ENCODE results near the gene CEP83. TPM values are rescaled to one million over a fixed set of nuclear protein-coding genes. Genes with fewer than 3 reads are reported as not detected.
A peak's percentile ranks its signal among the peaks of the same experiment; 100 is the strongest.
"Not testable (repeated sequence)": the region's sequence is repeated elsewhere in the genome, so short reads cannot be mapped to it uniquely, and the experiment has no call there.

The CEP83 gene
- total RNA-seq, 1 donor from 2014 or later = 38.7 TPM

GRCh38 chr12:94333396-94333795, 126.3 kb downstream of the CEP83 start:
- no peak for DNase-seq
- H3K9me3 Mint-ChIP-seq = no peaks in the 10 kb centered on the region
- H3K4me1 Mint-ChIP-seq = peaks cover 4% of the 10 kb centered on the region
- intact Hi-C loops (cut with micrococcal nuclease) = no loop called here
- H3K27ac Mint-ChIP-seq = no peak overlapping the region
- H3K27me3 Mint-ChIP-seq = no peaks in the 10 kb centered on the region
- peaks cover 38% of the 10 kb centered on the region for H3K36me3 Mint-ChIP-seq (ENCODE audit: low read depth)
- H3K4me3 Mint-ChIP-seq = no peak overlapping the region

GRCh38 chr12:94329366-94329765, 130.3 kb downstream of the CEP83 start:
- Mint-ChIP-seq H3K9me3 (peaks cover 5% of the 10 kb centered on the region), H3K36me3 (ENCODE audit: low read depth) (peaks cover 58% of the 10 kb centered on the region), H3K27me3 (no peaks in the 10 kb centered on the region), H3K4me3 (no peak overlapping the region), H3K27ac (no peak overlapping the region), H3K4me1 (peaks cover 26% of the 10 kb centered on the region)
- no peak for DNase-seq
- intact Hi-C loops (cut with micrococcal nuclease) = loop anchor here (2.0 to 5.0 kb wide), 3 partner anchors 121 to 293 kb away; partner anchors contain the start of gene CEP83

GRCh38 chr12:94327809-94328208, 131.9 kb downstream of the CEP83 start:
- Mint-ChIP-seq H3K27me3 (no peaks in the 10 kb centered on the region), H3K27ac (peak overlapping the region; percentile 25), H3K4me3 (no peak overlapping the region), H3K36me3 (ENCODE audit: low read depth) (peaks cover 58% of the 10 kb centered on the region), H3K4me1 (peaks cover 24% of the 10 kb centered on the region), H3K9me3 (peaks cover 10% of the 10 kb centered on the region)
- no peak for DNase-seq
- intact Hi-C loops (cut with micrococcal nuclease) = loop anchor here (2.0 to 5.0 kb wide), 5 partner anchors 65 to 294 kb away; partner anchors contain the start of genes CEP83 and PLXNC1

DNA sequence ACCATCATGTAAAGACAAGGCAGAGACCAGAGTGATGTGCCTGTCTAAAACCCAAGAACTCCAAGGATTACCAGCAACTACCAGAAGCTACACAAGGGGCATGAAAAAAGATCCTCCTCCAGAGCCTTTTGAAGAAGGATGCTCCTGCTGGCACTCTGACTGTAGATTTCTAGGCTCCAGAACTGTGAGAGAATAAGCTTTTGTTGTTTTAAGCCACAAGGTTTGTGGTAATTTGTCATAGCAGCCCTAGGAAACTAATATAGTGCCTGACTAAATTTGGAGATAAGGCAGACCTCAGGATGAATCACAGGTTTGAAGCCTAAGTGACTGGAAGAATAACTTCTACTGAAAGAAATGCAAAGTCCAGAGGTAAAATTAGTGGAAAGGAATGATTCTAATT, 132.9 kb downstream of the CEP83 start:
- DNase-seq = no peak
- Mint-ChIP-seq H3K4me3 (no peak overlapping the region), H3K27me3 (no peaks in the 10 kb centered on the region), H3K27ac (peak overlapping the region; percentile 65), H3K4me1 (peaks cover 24% of the 10 kb centered on the region), H3K36me3 (ENCODE audit: low read depth) (peaks cover 65% of the 10 kb centered on the region), H3K9me3 (peaks cover 10% of the 10 kb centered on the region)
- intact Hi-C loops (cut with micrococcal nuclease) = loop anchor here (1.0 to 5.0 kb wide), 7 partner anchors 21 to 296 kb away; partner anchors contain the start of genes CEP83 and PLXNC1

- Mint-ChIP-seq H3K9me3 (peaks cover 15% of the 10 kb centered on the region), H3K4me1 (peaks cover 24% of the 10 kb centered on the region), H3K4me3 (no peak overlapping the region), H3K36me3 (ENCODE audit: low read depth) (peaks cover 65% of the 10 kb centered on the region), H3K27me3 (no peaks in the 10 kb centered on the region), H3K27ac (peak overlapping the region; percentile 65)
- DNase-seq = no peak
- intact Hi-C loops (cut with micrococcal nuclease) = loop anchor here (1.0 to 5.0 kb wide), 7 partner anchors 21 to 296 kb away; partner anchors contain the start of genes CEP83 and PLXNC1
Measured at GRCh38 chr12:94326234-94326633, 133.4 kb downstream of the CEP83 start.

GRCh38 chr12:94322346-94322745, 137.3 kb downstream of the CEP83 start:
- Mint-ChIP-seq H3K27me3 (no peaks in the 10 kb centered on the region), H3K9me3 (peaks cover 42% of the 10 kb centered on the region), H3K4me1 (peaks cover 15% of the 10 kb centered on the region), H3K27ac (no peak overlapping the region), H3K36me3 (ENCODE audit: low read depth) (peaks cover 80% of the 10 kb centered on the region), H3K4me3 (no peak overlapping the region)
- intact Hi-C loops (cut with micrococcal nuclease) = no loop called here
- no peak for DNase-seq

DNA sequence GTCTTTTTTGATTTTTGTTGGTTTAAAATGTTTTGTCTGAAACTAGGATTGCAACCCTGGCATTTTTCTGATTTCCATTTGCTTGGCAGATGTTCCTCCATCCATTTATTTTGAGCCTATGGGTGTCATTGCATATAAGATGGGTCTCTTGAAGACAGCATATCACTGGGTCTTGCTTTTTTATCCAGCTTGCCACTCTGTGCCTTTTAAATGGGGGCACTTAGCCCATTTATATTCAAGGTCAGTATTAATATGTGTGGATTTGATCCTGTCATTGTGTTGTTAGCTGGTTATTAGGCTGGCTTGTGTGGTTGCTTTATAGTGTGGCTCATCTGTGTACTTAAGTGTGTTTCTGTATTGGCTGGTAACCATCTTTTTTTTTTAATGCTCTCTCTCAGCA, 139.6 kb downstream of the CEP83 start:
- Mint-ChIP-seq H3K4me1 (peaks cover 3% of the 10 kb centered on the region), H3K4me3 (no peak overlapping the region), H3K36me3 (ENCODE audit: low read depth) (peaks cover 76% of the 10 kb centered on the region), H3K9me3 (peaks cover 47% of the 10 kb centered on the region), H3K27me3 (no peaks in the 10 kb centered on the region), H3K27ac (no peak overlapping the region)
- intact Hi-C loops (cut with micrococcal nuclease) = no loop called here
- DNase-seq = no peak

GRCh38 chr12:94318181-94318580, 141.5 kb downstream of the CEP83 start:
- H3K4me1 Mint-ChIP-seq = peaks cover 6% of the 10 kb centered on the region
- H3K27ac Mint-ChIP-seq = no peak overlapping the region
- peaks cover 42% of the 10 kb centered on the region for H3K9me3 Mint-ChIP-seq
- intact Hi-C loops (cut with micrococcal nuclease) = no loop called here
- no peak overlapping the region for H3K4me3 Mint-ChIP-seq
- no peak for DNase-seq
- peaks cover 71% of the 10 kb centered on the region for H3K36me3 Mint-ChIP-seq (ENCODE audit: low read depth)
- H3K27me3 Mint-ChIP-seq = no peaks in the 10 kb centered on the region

- DNase-seq; H3K4me3 Mint-ChIP-seq; H3K27ac Mint-ChIP-seq; intact Hi-C loops (cut with micrococcal nuclease); H3K27me3 Mint-ChIP-seq; H3K4me1 Mint-ChIP-seq: not testable (repeated sequence)
- H3K36me3 Mint-ChIP-seq (ENCODE audit: low read depth) = peaks cover 66% of the 10 kb centered on the region
- H3K9me3 Mint-ChIP-seq = peaks cover 44% of the 10 kb centered on the region
Measured at GRCh38 chr12:94316600-94316999, 143.1 kb downstream of the CEP83 start.

DNA sequence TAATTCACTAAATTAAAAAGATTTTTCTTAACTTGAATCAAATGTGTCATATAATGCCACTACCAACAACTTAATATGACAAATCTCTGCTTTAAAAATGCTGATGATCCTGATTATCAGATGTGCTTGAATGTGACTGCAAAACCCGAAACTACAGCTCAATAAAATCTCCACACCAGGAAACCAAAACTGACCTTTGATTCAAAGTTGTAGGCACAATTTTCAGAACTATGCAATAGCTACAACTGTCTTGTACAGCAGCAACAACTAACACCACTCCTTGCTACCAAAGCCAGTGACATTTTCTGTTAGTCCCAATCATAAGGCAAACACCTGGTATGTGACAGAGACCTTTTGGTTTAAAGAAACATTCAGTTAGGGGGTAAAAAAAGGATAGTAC, 147.3 kb downstream of the CEP83 start:
- no peak overlapping the region for H3K4me3 Mint-ChIP-seq
- H3K27ac Mint-ChIP-seq = no peak overlapping the region
- DNase-seq = no peak
- H3K4me1 Mint-ChIP-seq = peaks cover 15% of the 10 kb centered on the region
- H3K36me3 Mint-ChIP-seq (ENCODE audit: low read depth) = peaks cover 56% of the 10 kb centered on the region
- peaks cover 14% of the 10 kb centered on the region for H3K9me3 Mint-ChIP-seq
- intact Hi-C loops (cut with micrococcal nuclease) = no loop called here
- H3K27me3 Mint-ChIP-seq = no peaks in the 10 kb centered on the region

DNA sequence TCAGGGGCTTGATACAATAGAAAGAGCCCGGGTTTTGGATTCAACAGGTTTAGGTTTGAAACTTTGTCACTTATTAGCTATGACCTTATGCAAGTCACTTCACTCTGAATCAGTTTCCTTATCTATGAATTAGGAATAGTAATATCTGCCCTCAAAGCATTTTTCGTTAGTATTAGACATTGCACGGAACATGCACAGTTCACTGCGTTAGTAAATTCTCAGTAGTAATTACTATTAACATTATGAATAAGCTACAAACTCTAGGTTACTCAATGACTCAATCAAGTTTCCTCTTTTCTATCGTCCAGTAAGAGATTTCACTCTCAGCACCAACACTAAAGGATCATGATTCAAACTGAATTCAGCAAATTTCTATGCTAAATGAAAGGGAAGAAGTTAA, 150.3 kb downstream of the CEP83 start:
- Mint-ChIP-seq H3K27me3 (no peaks in the 10 kb centered on the region), H3K4me3 (no peak overlapping the region), H3K4me1 (peaks cover 38% of the 10 kb centered on the region), H3K36me3 (ENCODE audit: low read depth) (peaks cover 68% of the 10 kb centered on the region), H3K27ac (no peak overlapping the region), H3K9me3 (peaks cover 7% of the 10 kb centered on the region)
- intact Hi-C loops (cut with micrococcal nuclease) = loop anchor here (10.0 kb wide), 1 partner anchor 215 kb away; no protein-coding TSS in a partner anchor
- no peak for DNase-seq

GRCh38 chr12:94308612-94309011, 151.1 kb downstream of the CEP83 start:
- no peaks in the 10 kb centered on the region for H3K27me3 Mint-ChIP-seq
- no peak overlapping the region for H3K4me3 Mint-ChIP-seq
- no peak overlapping the region for H3K27ac Mint-ChIP-seq
- intact Hi-C loops (cut with micrococcal nuclease) = loop anchor here (10.0 kb wide), 1 partner anchor 216 kb away; no protein-coding TSS in a partner anchor
- peaks cover 68% of the 10 kb centered on the region for H3K36me3 Mint-ChIP-seq (ENCODE audit: low read depth)
- DNase-seq = no peak
- H3K9me3 Mint-ChIP-seq = peaks cover 7% of the 10 kb centered on the region
- peaks cover 37% of the 10 kb centered on the region for H3K4me1 Mint-ChIP-seq

DNA sequence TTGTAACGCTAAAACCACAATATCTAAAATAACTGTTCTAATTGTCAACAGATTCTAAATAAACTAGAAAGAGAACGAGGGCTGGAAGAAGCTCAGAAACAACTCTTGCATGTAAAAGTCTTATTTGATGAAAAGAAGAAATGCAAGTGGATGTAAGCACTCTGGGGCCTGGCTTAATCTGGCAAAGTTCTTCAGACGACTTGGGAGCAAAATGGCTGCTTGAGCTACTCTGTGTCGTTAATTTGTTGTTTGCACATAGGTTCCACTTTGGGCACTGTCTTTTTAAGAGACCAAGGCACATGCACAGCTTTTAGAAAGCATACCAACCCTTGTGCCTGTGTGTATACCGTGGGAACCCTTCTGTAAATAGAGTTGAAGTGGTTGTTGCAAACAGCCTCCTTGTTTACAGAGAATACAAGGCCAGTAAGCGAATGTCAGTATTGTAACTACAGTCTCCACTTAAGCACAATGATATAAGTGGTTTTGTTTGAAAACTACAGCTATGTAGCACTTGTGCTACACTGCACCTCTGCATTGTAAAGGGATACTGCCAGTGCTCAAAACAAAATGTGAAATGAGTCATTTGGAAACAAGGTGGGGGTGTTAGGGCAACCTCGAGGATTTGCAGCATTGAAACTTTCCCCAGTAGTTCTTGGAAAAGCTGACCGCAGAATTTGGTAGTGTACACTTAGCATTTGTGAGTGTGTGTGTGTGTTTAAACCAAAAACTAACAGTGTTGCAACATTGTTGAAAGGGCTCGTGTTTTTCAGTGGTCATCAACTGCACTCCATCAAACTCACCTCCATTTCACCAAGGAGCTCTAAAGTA, 154.3 kb downstream of the CEP83 start:
- DNase-seq = peak; percentile 92
- Mint-ChIP-seq H3K9me3 (peaks cover 9% of the 10 kb centered on the region), H3K36me3 (ENCODE audit: low read depth) (peaks cover 76% of the 10 kb centered on the region), H3K27ac (peak overlapping the region; percentile 82), H3K4me3 (peak overlapping the region; percentile 60), H3K4me1 (peaks cover 47% of the 10 kb centered on the region), H3K27me3 (no peaks in the 10 kb centered on the region)
- intact Hi-C loops (cut with micrococcal nuclease) = loop anchor here (1.0 to 10.0 kb wide), 10 partner anchors 21 to 219 kb away; partner anchors contain the start of gene PLXNC1

GRCh38 chr12:94304566-94305061, 155.1 kb downstream of the CEP83 start:
- Mint-ChIP-seq H3K36me3 (ENCODE audit: low read depth) (peaks cover 80% of the 10 kb centered on the region), H3K27me3 (no peaks in the 10 kb centered on the region), H3K27ac (peak overlapping the region; percentile 49), H3K9me3 (peaks cover 9% of the 10 kb centered on the region), H3K4me1 (peaks cover 45% of the 10 kb centered on the region), H3K4me3 (peak overlapping the region; percentile 19)
- DNase-seq = peak; percentile 52
- intact Hi-C loops (cut with micrococcal nuclease) = loop anchor here (1.0 to 10.0 kb wide), 10 partner anchors 22 to 220 kb away; partner anchors contain the start of gene PLXNC1
